Activated CD4-positive, alpha-beta T cell treated with anti-CD3 and anti-CD28 coated beads for 4 hours (primary cell): ENCODE data around the gene TIMELESS.
"Not testable (repeated sequence)": the region's sequence is repeated elsewhere in the genome, so short reads cannot be mapped to it uniquely, and the experiment has no call there.

Experiments used
- DNase-seq, 2 donors: peaks; one replicate each; pipeline ENCODE4 v3.0.0-alpha.2; 2020

TIMELESS gene

GRCh38 chr12:56401125-56401524 lies 48.1 kb downstream of the TIMELESS start:
- not testable (repeated sequence) for DNase-seq

GRCh38 chr12:56399466-56399865 lies 49.8 kb downstream of the TIMELESS start:
- DNase-seq, result not testable (repeated sequence)

- DNase-seq, result no peak
Measured at GRCh38 chr12:56398324-56398723, 50.9 kb downstream of the TIMELESS start.

GRCh38 chr12:56392331-56392730 lies 56.9 kb downstream of the TIMELESS start:
- DNase-seq, result no peak

- DNase-seq, result no peak
Measured at GRCh38 chr12:56391721-56392120, 57.5 kb downstream of the TIMELESS start.

GRCh38 chr12:56389412-56389811 lies 59.8 kb downstream of the TIMELESS start:
- no peak for DNase-seq

GRCh38 chr12:56387152-56387736 lies 62.0 kb downstream of the TIMELESS start:
- DNase-seq, result no peak

GRCh38 chr12:56385873-56386272 lies 63.4 kb downstream of the TIMELESS start:
- DNase-seq, result no peak

GRCh38 chr12:56382611-56383010 lies 66.6 kb downstream of the TIMELESS start:
- no peak for DNase-seq

GRCh38 chr12:56377989-56378316 lies 71.3 kb downstream of the TIMELESS start:
- DNase-seq, result no peak

GRCh38 chr12:56377310-56377988 lies 71.8 kb downstream of the TIMELESS start:
- no peak for DNase-seq

- DNase-seq, result no peak
Measured at GRCh38 chr12:56375598-56376434, 73.4 kb downstream of the TIMELESS start.

GRCh38 chr12:56374726-56375597 lies 74.3 kb downstream of the TIMELESS start:
- no peak for DNase-seq

GRCh38 chr12:56373515-56373914 lies 75.7 kb downstream of the TIMELESS start:
- no peak for DNase-seq

- no peak for DNase-seq
Measured at GRCh38 chr12:56366948-56367347, 82.3 kb downstream of the TIMELESS start.
